ENCODE data around the gene UGCG. TPM values are rescaled to one million over a fixed set of nuclear protein-coding genes. Genes with fewer than 3 reads are reported as not detected.

Gene UGCG
- total RNA-seq, 4 donors from 2014 or later, result 25.0 to 203 (median 59.7) TPM

DNA sequence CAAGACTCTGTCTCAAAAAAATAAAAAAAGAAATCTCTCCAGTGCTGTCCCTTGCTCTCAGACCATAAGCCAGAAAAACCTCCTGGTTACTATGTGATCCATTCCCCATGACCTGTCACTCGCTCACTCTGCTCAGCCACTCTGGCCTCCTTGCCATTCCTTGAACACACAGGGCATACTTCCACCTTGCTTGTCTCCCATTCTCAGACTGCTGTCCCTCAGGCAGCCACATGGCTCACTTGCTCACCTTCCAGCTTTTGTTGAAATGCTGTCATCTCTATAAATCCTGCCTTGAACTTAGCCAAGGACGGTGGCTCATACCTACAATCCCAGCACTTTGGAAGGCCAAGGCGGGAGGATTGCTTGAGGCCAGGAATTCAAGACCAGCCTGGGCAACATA, 82.9 kb downstream of the UGCG start:
- TF ChIP-seq, protein P1, sequence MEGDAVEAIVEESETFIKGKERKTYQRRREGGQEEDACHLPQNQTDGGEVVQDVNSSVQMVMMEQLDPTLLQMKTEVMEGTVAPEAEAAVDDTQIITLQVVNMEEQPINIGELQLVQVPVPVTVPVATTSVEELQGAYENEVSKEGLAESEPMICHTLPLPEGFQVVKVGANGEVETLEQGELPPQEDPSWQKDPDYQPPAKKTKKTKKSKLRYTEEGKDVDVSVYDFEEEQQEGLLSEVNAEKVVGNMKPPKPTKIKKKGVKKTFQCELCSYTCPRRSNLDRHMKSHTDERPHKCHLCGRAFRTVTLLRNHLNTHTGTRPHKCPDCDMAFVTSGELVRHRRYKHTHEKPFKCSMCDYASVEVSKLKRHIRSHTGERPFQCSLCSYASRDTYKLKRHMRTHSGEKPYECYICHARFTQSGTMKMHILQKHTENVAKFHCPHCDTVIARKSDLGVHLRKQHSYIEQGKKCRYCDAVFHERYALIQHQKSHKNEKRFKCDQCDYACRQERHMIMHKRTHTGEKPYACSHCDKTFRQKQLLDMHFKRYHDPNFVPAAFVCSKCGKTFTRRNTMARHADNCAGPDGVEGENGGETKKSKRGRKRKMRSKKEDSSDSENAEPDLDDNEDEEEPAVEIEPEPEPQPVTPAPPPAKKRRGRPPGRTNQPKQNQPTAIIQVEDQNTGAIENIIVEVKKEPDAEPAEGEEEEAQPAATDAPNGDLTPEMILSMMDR (IDR thresholded peaks at IDR 0.05), result no peak
- no peak for DNase-seq (ENCODE audit: low spot score)
- ATAC-seq (ENCODE audit: low FRiP score), result no peak

DNA sequence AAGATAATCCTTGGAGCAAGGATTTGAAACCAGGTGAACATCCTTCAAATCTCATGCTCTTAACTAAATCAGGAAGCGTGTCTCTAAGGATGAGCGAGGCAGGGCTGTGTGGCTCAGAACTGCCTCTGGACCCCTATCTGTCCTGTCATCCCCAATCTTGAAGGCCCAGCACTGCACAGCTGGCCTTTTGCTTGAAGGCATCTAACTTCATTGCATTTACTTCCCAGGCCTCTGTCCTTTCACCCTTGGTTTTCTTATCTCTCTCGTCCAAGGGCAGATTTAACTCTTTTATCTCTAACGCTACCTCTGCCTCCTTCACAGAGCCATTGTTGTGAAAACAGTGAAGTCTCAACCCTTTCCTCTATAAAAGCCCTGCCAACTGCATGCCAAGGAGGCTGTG, 83.8 kb downstream of the UGCG start:
- DNase-seq (ENCODE audit: low spot score) (no peak), ATAC-seq (ENCODE audit: low FRiP score) (no peak)
- TF ChIP-seq, protein P1 (IDR thresholded peaks at IDR 0.05), result no peak

DNA sequence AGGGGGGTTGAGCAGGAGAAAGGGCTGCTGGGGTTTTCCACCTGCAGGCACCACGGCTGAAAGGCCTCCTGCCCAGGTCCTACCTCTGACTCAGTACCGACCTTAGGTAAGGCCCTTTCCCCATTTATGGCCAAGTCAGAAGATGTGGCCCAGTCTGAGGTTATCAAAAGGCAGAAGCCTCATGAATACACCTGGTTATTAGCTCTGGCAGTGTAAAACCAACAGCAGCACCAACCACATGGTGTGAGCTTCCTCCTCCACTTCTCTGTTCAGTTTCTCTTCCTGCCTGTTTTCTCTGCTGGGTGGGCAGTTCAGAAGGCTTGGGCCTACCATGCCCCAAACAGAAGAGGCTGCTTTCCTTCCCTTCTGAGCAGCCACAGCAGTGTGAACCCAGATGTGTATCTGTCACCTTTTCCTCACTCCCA, 86.9 kb downstream of the UGCG start:
- DNase-seq (ENCODE audit: low spot score), result no peak
- no peak for ATAC-seq (ENCODE audit: low FRiP score)
- TF ChIP-seq, protein P1 (IDR thresholded peaks at IDR 0.05), result no peak

DNA sequence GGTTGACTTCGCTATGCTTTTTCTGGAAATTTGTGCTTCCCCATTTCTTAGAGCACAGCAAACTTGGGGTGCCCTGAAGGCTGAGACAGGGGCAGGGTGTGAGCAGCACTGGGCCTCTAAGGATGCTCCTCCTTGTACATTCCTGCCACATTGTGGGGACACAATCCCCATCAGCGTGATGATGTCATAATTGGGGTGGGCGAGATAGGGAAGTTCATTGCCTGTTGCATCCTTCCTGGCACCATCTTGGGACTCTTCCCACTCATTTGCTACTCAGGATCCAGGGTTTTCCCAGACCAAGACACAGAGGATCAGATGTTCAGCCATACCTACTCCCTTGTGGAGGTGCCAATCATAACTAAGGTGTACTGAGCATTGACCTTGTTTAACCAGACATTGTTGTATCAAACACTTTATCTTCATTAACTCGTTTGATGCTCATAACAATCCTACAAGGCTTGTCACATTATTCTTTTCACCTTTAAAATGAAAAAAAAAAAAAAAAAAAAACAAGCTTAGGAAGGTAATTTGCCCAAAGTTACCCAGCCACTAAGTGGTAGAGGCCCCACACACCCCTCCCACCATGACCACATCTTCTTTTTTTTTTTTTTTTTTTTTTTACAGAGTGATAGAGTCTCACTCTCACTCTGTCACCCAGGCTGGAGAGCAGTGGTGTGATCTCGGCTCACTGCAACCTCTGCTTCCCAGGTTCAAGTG, 87.6 kb downstream of the UGCG start:
- no peak for DNase-seq (ENCODE audit: low spot score)
- no peak for ATAC-seq (ENCODE audit: low FRiP score)
- TF ChIP-seq, protein P1 (IDR thresholded peaks at IDR 0.05), result no peak

Small RNA genes within 50 kb of the gene (small RNA-seq; reads per million reads assigned to genes)
- not detected for gene MIR4668

Other genes starting within 250 kb of the UGCG start
- gene GNG10, start 235.2 kb upstream of the UGCG start, total RNA-seq, result 100 to 1,000 TPM in 3 of 4 donors, 10 to 100 TPM in 1; 98.4 to 120 (median 104) TPM
- gene SHOC1, start 101.9 kb upstream of the UGCG start, total RNA-seq, result not detected